ENCODE measurements around the gene WBP4. TPM values are rescaled to one million over a fixed set of nuclear protein-coding genes. Genes with fewer than 3 reads are reported as not detected.

WBP4 gene
- total and polyA plus RNA-seq, 2 of the 13 experiments (the other 11 are each of a cell fraction or from before 2014, with no cell fraction given): 6.7 to 11.7 TPM

- TF ChIP-seq YY1 (IDR thresholded peaks at IDR 0.05; ENCODE audit: insufficient read depth, insufficient replicate concordance, low read depth, low read length): peak; percentile 32
- peak; percentile 67; the same call in 1 of the 2 replicates for TF ChIP-seq SKIL (CRISPR knock-in tag; IDR thresholded peaks at IDR 0.05; ENCODE audit: borderline replicate concordance)
- TF ChIP-seq ZNF761 (CRISPR knock-in tag; conservative IDR thresholded peaks at IDR 0.05): no peak
- TF ChIP-seq CBX2 (IDR thresholded peaks at IDR 0.05; ENCODE audit: low read depth, low read length): no peak
- TF ChIP-seq CBX2 (CRISPR knock-in tag; IDR thresholded peaks at IDR 0.05; ENCODE audit: low read depth): no peak
- TF ChIP-seq BCL3 (CRISPR knock-in tag; IDR thresholded peaks at IDR 0.05): no peak; the same call in 1 of the 2 replicates
- TF ChIP-seq HNF1B (CRISPR knock-in tag; IDR thresholded peaks at IDR 0.05): no peak; the same call in 1 of the 2 replicates
- peak; percentile 87; the same call in 1 of the 2 replicates for TF ChIP-seq ZNF558 (CRISPR knock-in tag; IDR thresholded peaks at IDR 0.05; ENCODE audit: borderline replicate concordance)
- no peak for TF ChIP-seq ZNF672 (CRISPR knock-in tag; IDR thresholded peaks at IDR 0.05)
- TF ChIP-seq HOXA9 (CRISPR knock-in tag; IDR thresholded peaks at IDR 0.05; ENCODE audit: borderline replicate concordance): no peak
- TF ChIP-seq SETDB1 (CRISPR knock-in tag; IDR thresholded peaks at IDR 0.05; ENCODE audit: borderline replicate concordance): no peak
- TF ChIP-seq FOXA3 (CRISPR knock-in tag; IDR thresholded peaks at IDR 0.05): peak; percentile 48; the same call in 1 of the 2 replicates
- TF ChIP-seq SMARCE1 (IDR thresholded peaks at IDR 0.05; ENCODE audit: borderline replicate concordance): no peak
- peak; percentile 94 for TF ChIP-seq ZNF615 (CRISPR knock-in tag; IDR thresholded peaks at IDR 0.05; ENCODE audit: borderline replicate concordance)
- peak; percentile 87 for TF ChIP-seq ZBTB7A (CRISPR knock-in tag; IDR thresholded peaks at IDR 0.05)
Observed at GRCh38 chr13:41061075-41061913, at the start of gene WBP4 (continued).

Data from HepG2 (cell line).